ENCODE results near the gene FTO. TPM values are rescaled to one million over a fixed set of nuclear protein-coding genes. Genes with fewer than 3 reads are reported as not detected.
A peak's percentile ranks its signal among the peaks of the same experiment; 100 is the strongest.

FTO gene
- total RNA-seq, 4 donors from 2014 or later = 63.2 to 151 (median 105) TPM

DNA sequence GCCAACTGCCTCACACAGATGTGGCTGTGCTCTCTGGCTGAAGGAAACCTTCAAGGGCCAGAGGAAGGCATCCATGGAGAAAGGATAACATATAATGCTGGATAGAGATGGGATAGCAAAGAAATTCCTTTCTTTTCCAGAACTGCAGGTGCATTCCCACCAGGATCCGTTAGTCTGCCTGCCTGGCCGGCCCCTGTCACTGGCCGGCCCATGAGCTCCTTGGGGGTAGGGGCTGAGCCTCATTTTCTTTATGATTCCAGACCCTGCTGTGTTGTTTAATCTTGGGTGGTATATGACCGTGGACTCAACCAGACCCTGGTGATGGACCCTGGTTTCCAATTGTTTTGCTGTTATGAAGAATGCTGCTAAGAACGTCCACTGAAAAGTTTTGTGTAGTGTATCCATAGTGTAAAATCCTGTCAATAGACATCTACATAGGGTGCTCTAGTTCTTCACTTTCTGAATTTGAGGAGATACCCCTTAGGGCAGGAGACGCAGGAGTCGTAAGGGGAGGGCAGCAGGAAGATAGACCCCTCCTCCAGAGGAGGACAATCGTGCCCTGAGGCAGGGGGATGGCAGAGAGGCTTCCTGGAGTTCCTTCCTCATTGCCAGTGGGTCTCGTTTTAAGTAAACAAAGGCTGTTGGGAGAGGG lies 489.2 kb downstream of the FTO start:
- no peaks in the 10 kb centered on the region for H3K27me3 ChIP-seq
- H3K4me1 ChIP-seq = no peaks in the 10 kb centered on the region
- TF ChIP-seq, protein P1, sequence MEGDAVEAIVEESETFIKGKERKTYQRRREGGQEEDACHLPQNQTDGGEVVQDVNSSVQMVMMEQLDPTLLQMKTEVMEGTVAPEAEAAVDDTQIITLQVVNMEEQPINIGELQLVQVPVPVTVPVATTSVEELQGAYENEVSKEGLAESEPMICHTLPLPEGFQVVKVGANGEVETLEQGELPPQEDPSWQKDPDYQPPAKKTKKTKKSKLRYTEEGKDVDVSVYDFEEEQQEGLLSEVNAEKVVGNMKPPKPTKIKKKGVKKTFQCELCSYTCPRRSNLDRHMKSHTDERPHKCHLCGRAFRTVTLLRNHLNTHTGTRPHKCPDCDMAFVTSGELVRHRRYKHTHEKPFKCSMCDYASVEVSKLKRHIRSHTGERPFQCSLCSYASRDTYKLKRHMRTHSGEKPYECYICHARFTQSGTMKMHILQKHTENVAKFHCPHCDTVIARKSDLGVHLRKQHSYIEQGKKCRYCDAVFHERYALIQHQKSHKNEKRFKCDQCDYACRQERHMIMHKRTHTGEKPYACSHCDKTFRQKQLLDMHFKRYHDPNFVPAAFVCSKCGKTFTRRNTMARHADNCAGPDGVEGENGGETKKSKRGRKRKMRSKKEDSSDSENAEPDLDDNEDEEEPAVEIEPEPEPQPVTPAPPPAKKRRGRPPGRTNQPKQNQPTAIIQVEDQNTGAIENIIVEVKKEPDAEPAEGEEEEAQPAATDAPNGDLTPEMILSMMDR (IDR thresholded peaks at IDR 0.05) = no peak
- TF ChIP-seq POLR2A (IDR thresholded peaks at IDR 0.05) = no peak
- no peaks in the 10 kb centered on the region for H3K36me3 ChIP-seq
- no peak overlapping the region for H3K4me3 ChIP-seq
- peak overlapping the region; percentile 58 to 67 for H3K27ac ChIP-seq
- intact Hi-C loops (cut with DNase I; ENCODE audit: low total_unique reads) = no loop called here
- H3K9me3 ChIP-seq = no peaks in the 10 kb centered on the region
- DNase-seq = no peak

DNA sequence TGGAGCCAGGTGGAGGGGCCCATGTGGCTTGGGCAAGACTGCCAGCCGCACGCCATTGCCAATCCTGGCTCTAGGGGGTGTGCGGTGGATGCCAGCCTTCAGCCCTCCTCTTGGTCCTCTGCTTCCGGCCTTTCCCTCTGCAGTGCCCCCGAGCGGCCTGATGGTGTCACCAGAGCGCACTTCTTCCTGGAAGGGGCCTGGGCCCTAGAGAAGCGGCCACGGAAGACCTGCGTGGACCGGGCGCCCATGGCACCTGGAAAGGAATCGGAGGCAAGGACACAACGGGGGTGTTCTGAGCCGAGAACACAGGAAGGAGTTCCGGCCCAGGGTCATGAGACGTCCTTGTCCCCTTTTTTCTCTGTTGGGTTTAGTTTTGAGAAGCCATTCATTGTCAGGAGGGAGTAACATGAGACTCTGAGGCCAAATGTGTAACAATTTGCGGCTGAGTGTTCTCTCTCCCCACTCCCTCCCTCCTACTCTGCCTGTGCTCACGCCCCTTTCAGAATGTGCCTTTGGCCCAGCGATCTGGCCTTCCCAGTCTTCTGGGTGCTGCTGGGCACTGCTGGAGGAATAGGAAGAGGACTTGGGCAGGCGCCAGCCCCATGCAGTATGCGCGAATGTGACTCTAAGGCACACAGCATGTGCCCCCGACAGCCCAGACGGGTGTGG lies 489.8 kb downstream of the FTO start:
- Histone ChIP-seq H3K4me1 (no peaks in the 10 kb centered on the region), H3K36me3 (no peaks in the 10 kb centered on the region), H3K27me3 (no peaks in the 10 kb centered on the region), H3K27ac (peak overlapping the region; percentile 58 to 67), H3K4me3 (peak overlapping the region in 1 of 2 donors; percentile 1), H3K9me3 (no peaks in the 10 kb centered on the region)
- intact Hi-C loops (cut with DNase I; ENCODE audit: low total_unique reads) = no loop called here
- TF ChIP-seq POLR2A (IDR thresholded peaks at IDR 0.05) = no peak
- TF ChIP-seq, protein P1 (IDR thresholded peaks at IDR 0.05) = peak; percentile 63 to 81 (median 71)
- DNase-seq = peak; percentile 43 to 74

DNA sequence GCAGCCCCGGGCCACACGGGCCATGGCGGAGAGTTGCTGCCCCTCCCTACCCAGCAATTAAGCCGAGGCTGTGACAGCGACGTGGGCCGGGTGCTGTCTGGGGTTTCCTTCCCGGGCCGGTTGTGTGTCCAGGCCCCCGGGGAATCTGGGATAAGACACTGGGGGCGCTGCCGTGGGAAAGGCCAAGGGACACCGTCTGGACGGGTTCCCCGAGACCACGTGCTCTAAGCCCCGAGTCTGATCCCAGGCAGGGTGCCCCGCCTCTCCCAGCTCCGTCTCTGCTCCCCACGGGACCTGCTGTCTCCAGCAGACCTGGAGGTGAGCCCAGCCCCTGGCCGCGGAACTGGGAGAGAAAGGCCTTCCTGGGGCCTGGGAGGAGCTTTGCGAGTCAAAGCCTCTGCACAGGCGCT lies 490.4 kb downstream of the FTO start:
- intact Hi-C loops (cut with DNase I; ENCODE audit: low total_unique reads) = no loop called here
- DNase-seq = peak; percentile 47 to 71
- peak overlapping the region in 1 of 2 donors; percentile 1 for H3K4me3 ChIP-seq
- no peaks in the 10 kb centered on the region for H3K4me1 ChIP-seq
- H3K36me3 ChIP-seq = no peaks in the 10 kb centered on the region
- H3K9me3 ChIP-seq = no peaks in the 10 kb centered on the region
- H3K27me3 ChIP-seq = no peaks in the 10 kb centered on the region
- TF ChIP-seq POLR2A (IDR thresholded peaks at IDR 0.05) = no peak
- TF ChIP-seq, protein P1 (IDR thresholded peaks at IDR 0.05) = no peak
- peak overlapping the region; percentile 58 to 67 for H3K27ac ChIP-seq

DNA sequence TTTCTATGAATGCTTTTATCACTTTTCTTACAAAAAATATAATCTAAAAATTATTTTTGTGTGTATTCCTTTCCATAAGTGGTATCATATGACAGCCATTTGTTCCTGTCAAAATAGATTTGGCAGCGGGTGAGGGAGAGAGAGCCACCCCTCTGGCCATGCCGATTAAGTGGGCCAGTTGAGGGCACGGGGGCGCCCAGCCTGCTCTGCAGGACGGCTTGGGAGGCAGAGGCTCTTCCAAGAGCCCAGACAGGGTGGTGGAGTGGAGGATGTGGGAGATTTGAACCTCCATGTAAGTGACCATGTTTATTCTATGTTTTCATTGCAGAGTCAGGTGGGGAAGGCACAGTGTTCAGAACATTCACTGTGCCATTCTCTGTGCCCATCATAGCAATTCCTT lies 493.8 kb downstream of the FTO start:
- Histone ChIP-seq H3K36me3 (no peaks in the 10 kb centered on the region), H3K4me1 (no peaks in the 10 kb centered on the region), H3K9me3 (no peaks in the 10 kb centered on the region), H3K4me3 (no peak overlapping the region), H3K27ac (no peak overlapping the region), H3K27me3 (no peaks in the 10 kb centered on the region)
- intact Hi-C loops (cut with DNase I; ENCODE audit: low total_unique reads) = no loop called here
- no peak for DNase-seq
- no peak for TF ChIP-seq POLR2A (IDR thresholded peaks at IDR 0.05)
- TF ChIP-seq, protein P1 (IDR thresholded peaks at IDR 0.05) = no peak

DNA sequence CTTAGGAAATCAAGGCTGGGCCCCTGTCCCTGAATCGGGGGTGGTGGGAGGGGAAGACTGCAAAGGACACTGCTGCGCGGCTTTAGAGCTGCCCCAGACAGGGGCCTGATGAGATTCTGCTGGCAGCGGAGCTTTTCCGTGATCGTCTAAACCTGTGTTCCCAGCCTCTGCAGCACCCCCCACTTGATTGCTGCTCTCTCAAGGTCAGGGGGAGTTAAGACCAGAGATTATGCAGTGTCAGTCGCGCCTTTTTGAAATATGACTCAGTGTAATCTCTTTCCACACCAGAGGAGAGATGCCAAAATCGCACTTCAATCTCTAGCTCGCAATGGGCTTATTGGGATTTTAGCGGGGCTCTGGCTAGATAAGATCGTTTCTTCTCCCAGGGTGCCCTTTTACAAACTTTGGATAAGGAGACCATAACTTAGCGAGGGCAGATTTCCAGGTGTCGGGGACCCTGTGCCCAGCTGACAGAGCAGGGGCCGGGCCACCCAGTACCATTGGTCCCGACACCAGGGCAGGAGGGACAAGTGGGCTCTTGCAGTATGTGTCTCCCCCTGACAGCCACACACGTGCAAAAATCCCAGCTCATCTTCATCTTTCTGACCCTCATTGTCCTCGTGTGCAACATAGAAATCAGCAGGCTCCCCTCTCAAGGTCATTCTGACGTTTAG lies 495.7 kb downstream of the FTO start:
- no peaks in the 10 kb centered on the region for H3K36me3 ChIP-seq
- intact Hi-C loops (cut with DNase I; ENCODE audit: low total_unique reads) = no loop called here
- H3K27me3 ChIP-seq = no peaks in the 10 kb centered on the region
- TF ChIP-seq, protein P1 (IDR thresholded peaks at IDR 0.05) = no peak
- TF ChIP-seq POLR2A (IDR thresholded peaks at IDR 0.05) = no peak
- no peak overlapping the region for H3K4me3 ChIP-seq
- H3K9me3 ChIP-seq = no peaks in the 10 kb centered on the region
- no peak overlapping the region for H3K27ac ChIP-seq
- no peak for DNase-seq
- H3K4me1 ChIP-seq = no peaks in the 10 kb centered on the region

Measured in uterus (tissue), 4 donors.